ENCODE measurements around the gene PSMB7.

PSMB7 gene

DNA sequence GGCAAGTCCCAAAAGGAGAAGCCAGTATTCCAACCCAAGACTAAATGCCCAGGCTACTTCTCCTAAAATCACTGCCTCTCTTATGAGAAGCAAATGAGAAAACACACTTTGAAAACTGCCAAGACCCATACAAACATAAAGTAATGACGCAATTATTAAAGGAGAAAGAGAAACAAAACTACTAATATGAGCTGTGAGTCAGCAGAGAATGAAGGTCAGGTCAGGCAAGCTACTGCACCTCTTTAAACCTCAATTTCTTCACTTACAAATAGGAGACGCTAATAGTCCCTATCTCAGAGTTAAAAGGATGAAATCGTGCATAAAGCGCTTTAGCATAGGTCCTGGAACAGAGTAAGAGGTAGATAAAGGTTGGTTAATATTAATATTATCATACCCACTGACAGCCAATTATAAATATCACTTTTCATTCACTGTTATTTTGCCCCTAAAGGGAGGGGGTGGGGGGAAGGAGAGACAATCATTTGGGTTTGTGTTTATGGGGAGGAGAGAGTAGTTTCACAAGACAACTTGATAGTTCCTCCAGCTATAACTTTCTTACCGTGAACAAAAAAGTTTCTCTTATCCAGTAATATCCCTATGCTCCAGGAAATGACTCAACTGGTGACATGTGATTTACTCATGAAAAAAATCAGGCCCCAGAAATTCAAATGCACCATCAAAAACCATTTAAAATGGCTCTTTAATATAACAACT is 3.6 kb downstream of the PSMB7 start:
- FAIRE-seq, result no peak
- DNase-seq (ENCODE audit: low spot score), result no peak

DNA sequence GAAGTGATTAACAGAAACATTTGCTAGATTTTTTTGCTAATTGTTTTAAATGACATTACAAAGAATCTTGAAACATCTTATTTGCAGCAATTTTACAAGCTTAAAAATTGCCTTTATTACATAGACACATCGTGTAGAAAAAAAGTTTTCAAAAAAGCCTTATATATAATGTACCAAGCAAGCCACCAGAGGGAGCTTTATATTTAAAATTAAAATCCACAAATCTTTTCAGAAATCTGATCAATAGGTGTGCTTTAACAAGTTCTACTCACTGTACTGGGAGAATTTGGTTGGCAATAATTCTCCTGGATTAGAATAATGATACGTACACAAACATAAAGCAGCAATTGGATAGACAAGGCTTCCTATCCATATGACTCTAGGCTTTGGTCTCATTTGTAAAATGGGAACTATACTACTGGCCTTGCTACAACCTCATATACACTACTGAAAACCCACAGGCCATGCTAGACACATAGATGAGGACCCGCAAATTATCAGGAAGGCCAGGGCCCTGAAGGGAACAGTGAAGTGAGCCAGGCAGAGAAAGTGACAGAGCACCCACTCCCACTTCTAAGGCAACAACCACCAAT is 4.8 kb downstream of the PSMB7 start:
- FAIRE-seq (no peak), DNase-seq (ENCODE audit: low spot score) (no peak)

DNA sequence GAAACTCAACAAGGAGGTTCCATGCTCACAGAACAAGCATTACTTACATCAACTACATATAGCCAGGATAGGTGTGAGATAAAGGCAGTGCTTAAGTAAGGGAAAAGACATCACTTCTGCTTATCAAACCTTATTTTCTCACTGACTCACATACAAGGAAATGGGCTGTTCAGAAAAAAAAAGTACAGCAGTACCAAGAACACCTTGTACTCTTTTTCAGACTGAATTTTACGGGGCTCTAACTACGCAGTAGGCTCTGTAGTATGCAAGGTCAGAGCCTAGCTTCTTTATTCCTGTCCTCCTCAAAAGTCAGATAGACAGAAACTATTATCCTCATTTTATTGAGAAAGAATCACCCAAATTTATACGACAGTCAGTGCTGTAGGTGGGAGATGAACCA is 5.8 kb downstream of the PSMB7 start:
- DNase-seq (ENCODE audit: low spot score) (no peak), FAIRE-seq (no peak)

DNA sequence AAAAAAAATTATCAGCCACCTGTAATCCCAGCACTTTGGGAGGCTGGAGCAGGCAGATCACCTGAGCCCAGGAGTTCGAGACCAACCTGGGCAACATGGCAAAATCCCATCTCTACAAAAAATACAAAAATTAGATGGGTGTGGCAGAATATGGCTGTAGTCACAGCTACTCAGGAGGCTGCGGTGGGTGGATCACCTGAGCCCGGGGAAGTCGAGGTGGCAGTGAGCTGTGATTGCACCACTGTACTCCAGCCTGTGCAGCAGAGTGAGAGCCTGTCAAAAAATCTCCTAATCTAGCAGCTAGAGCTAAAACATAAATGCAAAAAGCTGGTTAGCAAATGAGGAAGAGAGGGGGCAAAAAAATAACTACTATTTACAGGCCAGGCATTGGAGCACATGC is 12.0 kb downstream of the PSMB7 start:
- DNase-seq (ENCODE audit: low spot score), result no peak
- no peak for FAIRE-seq

DNA sequence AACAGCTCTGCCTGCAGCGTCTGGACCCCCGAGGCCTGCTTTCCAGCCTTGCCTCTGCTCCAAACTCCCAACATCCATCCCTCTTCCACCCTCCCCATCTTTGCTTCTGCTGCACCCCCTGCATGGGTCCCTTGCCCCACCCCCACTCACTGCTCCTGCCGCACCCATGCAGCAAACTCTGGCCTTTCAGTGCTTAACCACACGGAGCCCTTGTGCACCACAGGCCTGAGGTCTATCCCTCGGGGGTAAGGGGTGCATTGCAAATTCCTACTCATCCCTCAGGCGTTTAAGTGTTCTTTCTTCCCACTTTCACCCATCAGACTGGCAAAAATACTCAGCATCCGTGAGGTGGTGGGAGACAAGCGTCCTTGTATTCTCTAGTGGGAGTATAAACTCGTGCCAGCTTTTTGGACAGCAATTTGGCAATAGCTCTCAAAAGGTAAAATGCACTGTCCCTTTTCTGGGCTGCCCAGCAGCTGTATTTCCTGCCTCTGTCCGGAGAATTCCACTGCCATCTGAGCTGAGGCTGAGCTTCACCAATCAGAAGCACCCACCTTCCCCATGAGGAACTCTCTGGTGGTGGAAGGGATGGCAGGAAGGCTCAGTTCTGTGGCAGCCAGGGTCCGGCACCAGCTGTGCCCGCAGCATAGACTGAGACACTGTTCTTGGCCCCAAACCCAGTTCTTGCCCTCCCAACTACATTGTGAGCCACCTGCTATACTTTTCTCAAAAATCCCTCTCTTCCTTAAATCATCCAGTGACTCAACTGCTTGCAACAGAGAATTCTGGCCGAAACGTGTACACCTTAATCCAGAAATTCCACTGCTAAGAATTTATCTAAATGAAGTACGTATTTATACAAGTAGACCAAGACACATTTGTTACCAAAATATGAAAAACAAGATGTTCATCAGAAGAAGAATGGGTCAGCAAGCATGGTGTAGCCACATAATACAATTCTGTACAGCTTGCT is 15.0 kb downstream of the PSMB7 start:
- DNase-seq (ENCODE audit: low spot score) (no peak), FAIRE-seq (no peak)

GRCh38 chr9:124399323-124399967 is 15.8 kb downstream of the PSMB7 start:
- no peak for FAIRE-seq
- DNase-seq (ENCODE audit: low spot score), result no peak

DNA sequence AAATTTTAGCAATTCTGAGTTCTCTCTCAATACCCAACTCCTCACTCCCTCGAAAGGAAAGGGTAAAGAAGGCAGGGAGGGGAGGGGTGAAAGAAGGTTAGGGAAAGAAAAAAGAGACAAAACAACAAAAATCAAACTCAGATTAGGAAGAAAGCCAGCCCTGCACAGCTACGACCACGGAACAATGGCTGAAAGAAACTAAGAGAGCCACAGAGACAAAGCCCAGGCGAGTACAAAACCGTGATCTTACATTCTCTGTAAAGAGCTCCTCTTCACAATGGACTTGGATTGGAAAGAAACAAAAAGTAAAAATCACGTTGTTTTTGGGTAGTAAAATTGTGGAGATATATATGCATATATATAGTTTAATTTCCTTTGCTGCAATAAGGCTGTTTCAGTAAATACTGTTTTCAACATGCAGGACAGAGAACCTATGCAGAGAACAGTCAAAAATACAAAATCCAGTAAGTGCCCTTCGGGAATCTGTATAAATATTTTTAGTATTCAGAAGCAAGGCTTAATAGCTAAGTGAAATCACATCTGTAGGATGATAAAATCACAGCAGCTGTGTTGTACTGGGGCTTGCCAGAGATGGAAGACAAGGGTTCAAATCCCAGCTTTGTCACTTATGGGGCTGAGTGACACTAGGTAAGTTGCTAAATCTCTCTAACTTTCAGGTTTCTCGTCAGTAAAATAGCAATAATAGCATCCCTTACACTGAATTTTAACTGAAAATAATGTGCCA is 16.9 kb downstream of the PSMB7 start:
- FAIRE-seq (no peak), DNase-seq (ENCODE audit: low spot score) (no peak)

DNA sequence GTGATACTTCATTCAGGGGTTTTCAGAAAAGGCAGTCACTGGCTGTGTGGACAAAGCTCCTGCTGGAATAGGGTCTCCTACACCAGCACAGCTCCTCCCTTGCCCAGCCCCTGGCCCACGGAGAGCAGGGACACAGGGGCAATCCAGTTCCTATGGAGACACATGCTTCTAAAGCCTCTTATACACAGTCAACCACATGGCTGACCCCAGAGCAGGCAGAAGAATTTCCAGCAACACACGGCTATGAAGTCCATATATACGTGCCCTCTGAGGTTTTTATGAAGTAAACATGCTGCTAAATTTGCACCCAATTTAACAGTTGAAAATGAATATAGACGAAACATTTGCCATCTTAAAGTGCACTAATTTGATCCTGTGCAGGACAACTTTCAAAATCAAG is 19.4 kb downstream of the PSMB7 start:
- no peak for FAIRE-seq
- no peak for DNase-seq (ENCODE audit: low spot score)

- no peak for FAIRE-seq
These were observed 20.6 kb downstream of the PSMB7 start for GRCh38 chr9:124394596-124394995.

DNA sequence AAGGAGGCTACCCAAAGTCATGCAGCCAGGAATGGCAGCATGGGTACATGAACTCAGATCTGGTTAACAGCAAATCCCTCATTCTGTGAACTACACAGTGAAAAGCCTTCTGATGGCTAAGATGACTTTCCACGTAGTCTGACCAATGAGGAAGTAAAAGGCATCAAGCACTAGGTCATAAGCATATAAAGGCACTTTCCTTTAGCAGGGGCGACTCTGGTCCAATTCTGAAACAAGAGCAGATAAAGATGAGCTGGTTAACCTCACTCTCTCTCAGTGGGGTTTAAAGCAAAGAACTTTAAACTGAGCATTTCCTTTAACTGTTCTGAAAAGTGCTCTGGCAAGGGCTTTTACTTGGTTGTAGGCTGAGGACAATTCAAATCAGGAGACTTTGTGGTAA is 21.1 kb downstream of the PSMB7 start:
- FAIRE-seq, result no peak

More at GRCh38 chr9:124394596-124394995, 20.6 kb downstream of the PSMB7 start:
- DNase-seq (ENCODE audit: low spot score), result no peak

GRCh38 chr9:124392871-124393460 is 22.3 kb downstream of the PSMB7 start:
- DNase-seq (ENCODE audit: low spot score) (peak; percentile 21), FAIRE-seq (no peak)

More for the DNA sequence above, 21.1 kb downstream of the PSMB7 start:
- DNase-seq (ENCODE audit: low spot score), result no peak

DNA sequence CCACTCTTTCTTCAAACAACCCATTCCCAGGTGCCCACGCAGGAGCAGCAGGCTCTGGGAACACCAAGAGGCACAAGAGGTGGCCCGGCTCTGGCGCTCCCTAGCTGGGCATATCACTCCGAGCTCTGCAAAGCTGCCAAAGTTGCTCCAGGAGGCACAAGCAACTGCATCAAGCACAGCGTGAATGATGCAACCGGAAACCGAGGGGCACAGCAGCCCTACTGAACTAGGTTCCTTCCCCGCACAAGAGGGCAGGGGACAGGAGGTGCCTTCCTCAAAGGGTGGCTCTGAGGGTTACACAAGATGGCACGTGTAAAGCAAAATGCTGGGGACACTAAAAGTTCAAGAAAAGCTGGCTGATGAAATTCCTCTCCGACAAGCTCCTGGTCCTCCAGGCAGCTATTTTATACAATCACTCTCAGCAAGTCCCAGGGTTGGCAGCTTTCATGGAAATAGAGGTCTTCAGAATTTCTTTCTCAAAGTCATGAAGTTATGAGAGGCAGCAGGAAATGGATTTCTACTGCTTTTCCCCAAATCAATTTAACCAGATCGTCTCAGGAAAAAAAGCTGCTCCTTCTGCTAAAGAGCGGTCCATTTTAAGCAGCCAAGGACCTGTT is 22.9 kb downstream of the PSMB7 start:
- FAIRE-seq, result no peak
- DNase-seq (ENCODE audit: low spot score), result no peak

DNA sequence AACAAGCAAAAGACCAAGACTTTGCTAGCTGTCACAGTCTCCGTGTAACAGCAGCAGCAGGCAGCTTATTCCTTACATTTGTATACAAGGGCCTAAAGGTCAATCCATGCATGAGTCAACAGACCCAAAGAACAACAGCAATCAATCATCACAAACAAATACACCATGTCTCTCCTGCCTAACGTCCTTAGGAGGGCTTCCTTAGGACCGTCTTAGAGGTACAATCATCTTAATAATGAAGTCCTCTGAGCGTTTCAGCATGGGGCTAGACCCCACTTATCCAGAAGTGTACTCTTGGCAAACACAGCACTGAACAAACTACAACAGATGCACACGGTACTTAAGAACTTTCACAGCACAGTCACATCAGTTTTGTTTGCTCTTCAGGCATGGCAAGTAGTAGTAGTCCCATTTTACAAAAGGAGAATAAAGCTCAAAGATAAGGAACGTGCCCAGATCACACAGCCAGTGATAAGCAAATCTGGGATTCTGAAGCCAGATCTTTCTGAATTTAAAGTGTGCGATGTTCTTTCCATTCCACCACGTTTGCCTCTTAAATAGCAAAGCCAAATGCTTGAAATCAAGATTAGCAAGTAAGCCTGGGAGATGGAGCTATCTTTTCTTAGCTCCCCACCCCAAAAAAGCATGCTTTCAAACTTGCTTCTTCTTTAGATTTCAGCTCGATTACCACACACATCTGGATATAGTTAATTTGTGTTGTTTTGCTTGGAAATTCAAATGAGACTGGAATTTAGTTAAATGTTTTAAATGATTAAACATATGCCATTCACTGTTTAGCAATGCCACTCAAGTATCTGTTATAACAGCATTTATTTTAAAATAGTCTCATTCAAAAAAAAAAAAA is 24.2 kb downstream of the PSMB7 start:
- no peak for DNase-seq (ENCODE audit: low spot score)
- no peak for FAIRE-seq

DNA sequence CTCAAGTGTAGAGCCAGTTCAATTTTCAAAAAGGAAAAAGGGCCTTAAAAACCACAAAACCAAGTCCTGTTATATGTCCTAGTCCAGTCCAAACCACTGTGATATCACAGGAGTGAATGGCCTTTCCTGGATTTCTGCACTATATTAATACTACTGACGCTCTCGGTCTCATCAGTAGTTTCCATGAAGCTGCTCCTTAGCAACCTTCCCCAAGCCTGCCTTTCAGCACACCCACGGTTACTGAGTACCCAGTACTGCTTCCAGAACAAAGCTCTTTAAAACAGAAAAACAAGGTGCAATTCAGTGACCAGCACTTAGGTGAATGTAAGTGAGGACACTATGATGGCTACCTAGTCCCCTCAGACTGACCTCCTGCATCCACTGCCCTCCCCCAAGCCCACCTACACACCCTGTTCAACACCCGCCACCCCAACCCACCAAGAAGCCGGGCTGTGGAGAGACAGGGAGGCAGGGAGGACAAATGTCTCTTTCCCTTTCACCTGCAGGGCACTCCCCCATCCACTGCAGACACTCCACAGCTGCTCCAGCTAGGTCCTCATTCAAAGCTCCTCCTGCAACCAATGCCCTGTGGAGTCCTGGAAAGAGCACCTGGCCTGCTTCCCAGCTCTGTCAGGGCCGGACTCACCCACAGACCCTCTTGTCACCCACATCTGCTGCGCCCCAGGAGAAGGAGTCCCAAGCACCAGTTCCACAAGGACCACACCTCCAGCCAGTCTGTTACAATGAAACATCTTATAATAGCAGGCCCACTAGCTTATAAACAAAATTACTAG is 25.9 kb downstream of the PSMB7 start:
- DNase-seq (ENCODE audit: low spot score) (no peak), FAIRE-seq (no peak)

DNA sequence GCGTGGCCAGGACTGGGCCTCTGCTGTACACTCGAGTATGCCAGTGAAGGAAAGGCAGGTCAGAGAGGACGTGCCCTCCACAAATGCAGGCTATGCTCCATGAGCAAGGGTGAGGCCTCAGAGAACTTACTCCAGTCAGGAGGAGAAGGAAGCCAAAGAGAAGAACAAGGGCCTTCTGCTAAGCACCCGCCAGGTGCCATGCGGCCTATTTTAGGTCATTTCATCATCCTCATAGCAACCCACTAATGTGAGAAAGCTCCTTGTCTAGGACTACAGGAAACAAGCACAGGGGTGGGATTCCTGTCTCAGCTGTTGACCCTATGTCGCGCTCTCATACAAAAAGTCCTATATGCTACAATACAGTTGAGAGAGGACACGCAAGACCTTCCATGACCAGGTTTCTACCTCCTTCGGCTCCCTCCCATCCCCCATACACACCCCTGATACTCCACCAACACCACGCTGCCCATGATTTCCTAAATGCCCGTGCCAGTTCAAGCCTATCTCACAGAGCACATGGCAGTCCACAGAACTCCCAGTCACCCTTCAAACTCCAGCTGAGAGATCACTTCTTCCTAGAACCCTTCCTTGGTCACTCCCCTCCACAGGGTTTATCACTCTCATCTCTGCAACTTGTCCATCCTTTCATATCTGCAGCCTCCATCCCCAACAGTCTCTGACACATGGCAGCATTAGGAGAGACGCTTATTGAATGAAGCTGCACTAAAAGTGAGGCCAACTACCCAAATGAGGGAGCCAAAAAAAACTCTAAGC is 26.8 kb downstream of the PSMB7 start:
- FAIRE-seq, result no peak

DNA sequence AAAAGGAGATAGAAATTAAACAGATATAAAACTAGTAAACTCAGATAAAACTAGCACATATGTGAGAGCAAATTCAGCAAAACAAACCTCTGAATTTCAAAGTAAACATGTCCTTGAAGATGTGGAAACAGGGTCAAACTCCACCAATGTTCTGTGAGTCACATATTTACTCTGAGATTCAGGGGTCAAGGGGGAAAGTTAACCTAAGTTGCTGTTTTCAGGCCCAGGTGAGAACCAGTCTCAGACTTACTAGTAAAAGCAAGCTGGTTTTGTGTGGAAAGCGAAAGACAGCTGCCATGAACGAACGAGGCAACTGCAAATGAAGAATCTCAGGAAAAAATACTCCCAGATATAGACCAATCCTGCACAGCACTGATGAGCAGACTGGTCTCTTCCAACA is 29.0 kb downstream of the PSMB7 start:
- FAIRE-seq (no peak), DNase-seq (ENCODE audit: low spot score) (no peak)

More for the DNA sequence above, 26.8 kb downstream of the PSMB7 start:
- no peak for DNase-seq (ENCODE audit: low spot score)

- no peak for DNase-seq (ENCODE audit: low spot score)
- FAIRE-seq, result no peak
These were observed 29.6 kb downstream of the PSMB7 start for GRCh38 chr9:124385623-124386022.

Data from urothelium cell line (cell line).